Epithelial cell of esophagus (primary cell): ENCODE measurements around the gene MAPK4.
A peak's percentile ranks its signal among the peaks of the same experiment; 100 is the strongest.
"Not testable (repeated sequence)": the region's sequence is repeated elsewhere in the genome, so short reads cannot be mapped to it uniquely, and the experiment has no call there.

ENCODE experiments used
- DNase-seq: peaks from one replicate; pipeline ENCODE4 v3.0.0; 2010; ENCODE audit warnings: low read depth
- H3K4me3 ChIP-seq: 2 replicates; pipeline ENCODE4 v1.5.1; 2011; ENCODE audit warnings: mild to moderate bottlenecking, low read length, control low read depth
- TF ChIP-seq, protein P1 (sequence below): IDR thresholded peaks from 2 replicates; pipeline ENCODE4 v1.5.1; 2011; ENCODE audit warnings: low read depth, mild to moderate bottlenecking, low read length, control low read depth, inconsistent platforms; ENCODE audit not compliant: insufficient read depth; ENCODE audit errors: missing control alignments

Gene MAPK4

DNA sequence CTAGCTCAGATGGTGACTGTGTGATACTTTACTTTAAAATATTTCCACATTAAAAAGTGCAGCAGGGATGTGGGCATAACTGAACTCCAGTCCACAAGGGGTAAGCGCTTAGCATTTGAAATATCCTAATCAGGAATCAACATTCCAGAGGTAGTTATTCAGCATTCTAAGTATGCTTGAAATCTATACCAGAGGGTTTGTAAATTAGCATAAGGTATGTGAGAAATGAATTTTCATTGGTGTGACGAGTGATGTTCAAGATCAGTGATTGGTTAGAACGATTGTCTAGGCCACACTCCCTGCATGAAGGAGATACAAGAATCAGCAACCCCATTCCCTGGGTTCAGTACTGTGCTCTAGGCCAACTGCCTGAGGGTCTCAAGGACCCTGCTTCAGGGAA is 42.6 kb downstream of the MAPK4 start:
- no peak overlapping the region for H3K4me3 ChIP-seq
- TF ChIP-seq, protein P1, sequence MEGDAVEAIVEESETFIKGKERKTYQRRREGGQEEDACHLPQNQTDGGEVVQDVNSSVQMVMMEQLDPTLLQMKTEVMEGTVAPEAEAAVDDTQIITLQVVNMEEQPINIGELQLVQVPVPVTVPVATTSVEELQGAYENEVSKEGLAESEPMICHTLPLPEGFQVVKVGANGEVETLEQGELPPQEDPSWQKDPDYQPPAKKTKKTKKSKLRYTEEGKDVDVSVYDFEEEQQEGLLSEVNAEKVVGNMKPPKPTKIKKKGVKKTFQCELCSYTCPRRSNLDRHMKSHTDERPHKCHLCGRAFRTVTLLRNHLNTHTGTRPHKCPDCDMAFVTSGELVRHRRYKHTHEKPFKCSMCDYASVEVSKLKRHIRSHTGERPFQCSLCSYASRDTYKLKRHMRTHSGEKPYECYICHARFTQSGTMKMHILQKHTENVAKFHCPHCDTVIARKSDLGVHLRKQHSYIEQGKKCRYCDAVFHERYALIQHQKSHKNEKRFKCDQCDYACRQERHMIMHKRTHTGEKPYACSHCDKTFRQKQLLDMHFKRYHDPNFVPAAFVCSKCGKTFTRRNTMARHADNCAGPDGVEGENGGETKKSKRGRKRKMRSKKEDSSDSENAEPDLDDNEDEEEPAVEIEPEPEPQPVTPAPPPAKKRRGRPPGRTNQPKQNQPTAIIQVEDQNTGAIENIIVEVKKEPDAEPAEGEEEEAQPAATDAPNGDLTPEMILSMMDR, result no peak
- no peak for DNase-seq

- DNase-seq, result no peak
- TF ChIP-seq, protein P1, result no peak
- H3K4me3 ChIP-seq, result no peak overlapping the region
Measured at GRCh38 chr18:50606609-50607008, 46.7 kb downstream of the MAPK4 start.

DNA sequence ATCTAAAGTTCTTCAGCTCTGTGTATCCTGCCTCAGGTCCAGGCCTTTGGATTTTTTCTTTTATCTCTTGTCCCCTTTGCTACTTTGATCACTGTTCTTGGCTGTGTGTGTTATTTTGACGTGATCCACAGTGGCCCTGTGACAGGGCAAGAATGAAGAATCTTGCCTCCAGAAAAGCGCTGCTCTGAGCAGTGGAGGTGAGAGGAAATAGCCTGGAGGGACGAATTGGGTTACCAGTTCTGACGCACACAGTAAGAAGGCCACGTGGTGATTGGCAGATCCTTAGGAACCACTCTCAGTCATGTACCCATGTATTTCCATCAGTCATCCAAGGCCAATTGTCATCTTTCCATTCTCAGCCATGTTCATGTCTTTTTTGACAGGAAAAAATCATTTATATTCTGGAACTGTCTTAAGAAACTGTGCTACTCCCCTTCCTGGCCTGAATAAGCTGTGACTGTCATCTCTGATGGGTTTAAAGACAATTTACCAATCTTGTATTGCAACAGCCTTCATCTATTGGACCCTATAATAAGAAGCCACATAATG is 47.6 kb downstream of the MAPK4 start:
- TF ChIP-seq, protein P1, result no peak
- no peak for DNase-seq

GRCh38 chr18:50609171-50609570 is 49.3 kb downstream of the MAPK4 start:
- not testable (repeated sequence) for DNase-seq, H3K4me3 ChIP-seq

More for the DNA sequence above, 47.6 kb downstream of the MAPK4 start:
- no peak overlapping the region for H3K4me3 ChIP-seq

DNA sequence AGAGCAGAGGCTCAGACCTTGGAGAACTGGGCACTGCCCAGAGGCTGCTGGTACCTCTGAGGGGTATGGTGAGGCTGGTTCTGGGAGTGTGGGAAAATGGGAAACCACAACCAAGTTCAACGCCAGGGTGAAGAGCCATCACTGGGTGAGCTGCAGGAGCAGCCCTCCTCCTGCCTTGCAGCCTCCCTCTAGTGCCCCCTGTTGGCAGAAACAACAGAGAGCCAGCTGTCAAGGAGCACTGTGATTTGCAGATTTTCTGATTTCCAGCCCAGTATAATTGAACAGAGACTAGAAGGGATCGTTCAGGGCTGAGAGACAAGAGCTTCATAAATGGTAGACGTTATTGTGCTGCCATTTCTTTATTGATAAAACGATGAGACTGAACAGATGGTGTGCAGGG is 50.5 kb downstream of the MAPK4 start:
- no peak for DNase-seq
- TF ChIP-seq, protein P1, result no peak
- H3K4me3 ChIP-seq, result no peak overlapping the region

DNA sequence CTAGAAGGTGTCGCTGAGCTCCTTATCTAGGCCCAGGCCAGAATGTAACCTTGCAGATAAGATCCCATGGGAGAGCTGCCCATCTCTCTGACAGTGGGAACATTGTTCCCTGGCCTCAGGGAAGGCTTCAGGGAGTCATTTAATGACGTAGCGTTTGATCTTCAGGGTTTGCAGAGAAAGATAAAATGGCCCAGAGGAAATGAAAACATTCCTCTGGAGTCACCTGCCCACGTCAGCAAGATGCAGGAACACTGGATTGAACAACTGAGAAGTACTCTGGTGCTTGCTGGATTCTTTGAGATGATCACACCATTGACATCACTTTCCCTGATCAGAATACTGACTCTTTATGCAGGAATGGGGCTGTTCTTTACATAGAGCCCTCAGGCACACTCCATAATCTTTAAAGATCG is 51.6 kb downstream of the MAPK4 start:
- DNase-seq, result peak; percentile 45
- TF ChIP-seq, protein P1, result no peak
- no peak overlapping the region for H3K4me3 ChIP-seq

DNA sequence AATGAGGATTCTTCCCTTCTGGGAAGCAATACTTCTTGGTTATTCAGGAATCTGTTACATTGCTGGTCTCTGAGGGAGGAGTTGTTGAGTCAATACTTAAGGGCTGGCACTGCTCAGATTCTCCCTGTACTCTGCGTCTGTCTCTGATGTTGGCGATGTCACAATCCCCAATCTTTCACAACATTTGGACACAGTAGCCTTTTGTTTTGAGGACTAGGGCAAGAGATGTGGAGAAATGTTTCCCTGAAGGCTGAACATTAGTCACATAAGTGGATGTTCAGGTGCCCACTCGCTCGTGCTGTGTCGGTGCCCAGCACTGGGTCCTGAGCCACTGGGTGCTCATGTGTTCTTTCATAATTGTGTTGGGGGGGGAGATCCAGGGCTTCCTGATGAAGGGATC is 55.0 kb downstream of the MAPK4 start:
- DNase-seq, result peak; percentile 94
- TF ChIP-seq, protein P1, result no peak
- H3K4me3 ChIP-seq, result no peak overlapping the region
